ENCODE data around the gene UQCC5. TPM values are rescaled to one million over a fixed set of nuclear protein-coding genes. Genes with fewer than 3 reads are reported as not detected.

UQCC5 gene
- total RNA-seq, 1 donor from 2014 or later: 26.2 TPM

DNA sequence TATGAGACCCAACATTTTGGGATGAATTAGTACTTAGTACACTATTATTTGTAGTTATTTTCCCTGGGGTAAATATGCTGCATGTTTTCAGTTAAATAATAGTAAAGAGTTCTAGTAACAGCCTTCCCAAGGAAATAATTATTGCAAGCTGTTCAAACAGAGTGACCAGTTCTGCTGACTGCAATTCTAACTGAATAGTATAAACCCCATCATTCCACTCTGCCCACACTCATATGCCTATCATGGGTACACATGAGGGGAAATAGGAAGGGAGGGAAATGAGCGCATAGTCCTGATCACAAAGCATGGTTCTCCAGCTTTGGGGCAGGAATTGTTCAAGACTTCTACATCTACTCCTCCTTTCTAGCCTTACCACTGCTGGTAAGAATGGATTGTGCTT, 18.7 kb downstream of the UQCC5 start:
- DNase-seq (ENCODE audit: low read depth, low spot score): no peak
- no peaks in the 10 kb centered on the region for H3K9me3 Mint-ChIP-seq
- peaks cover 24% of the 10 kb centered on the region for H3K36me3 Mint-ChIP-seq (ENCODE audit: low read depth)
- H3K27me3 Mint-ChIP-seq (ENCODE audit: low read depth): no peaks in the 10 kb centered on the region
- TF ChIP-seq, protein P1, sequence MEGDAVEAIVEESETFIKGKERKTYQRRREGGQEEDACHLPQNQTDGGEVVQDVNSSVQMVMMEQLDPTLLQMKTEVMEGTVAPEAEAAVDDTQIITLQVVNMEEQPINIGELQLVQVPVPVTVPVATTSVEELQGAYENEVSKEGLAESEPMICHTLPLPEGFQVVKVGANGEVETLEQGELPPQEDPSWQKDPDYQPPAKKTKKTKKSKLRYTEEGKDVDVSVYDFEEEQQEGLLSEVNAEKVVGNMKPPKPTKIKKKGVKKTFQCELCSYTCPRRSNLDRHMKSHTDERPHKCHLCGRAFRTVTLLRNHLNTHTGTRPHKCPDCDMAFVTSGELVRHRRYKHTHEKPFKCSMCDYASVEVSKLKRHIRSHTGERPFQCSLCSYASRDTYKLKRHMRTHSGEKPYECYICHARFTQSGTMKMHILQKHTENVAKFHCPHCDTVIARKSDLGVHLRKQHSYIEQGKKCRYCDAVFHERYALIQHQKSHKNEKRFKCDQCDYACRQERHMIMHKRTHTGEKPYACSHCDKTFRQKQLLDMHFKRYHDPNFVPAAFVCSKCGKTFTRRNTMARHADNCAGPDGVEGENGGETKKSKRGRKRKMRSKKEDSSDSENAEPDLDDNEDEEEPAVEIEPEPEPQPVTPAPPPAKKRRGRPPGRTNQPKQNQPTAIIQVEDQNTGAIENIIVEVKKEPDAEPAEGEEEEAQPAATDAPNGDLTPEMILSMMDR (conservative IDR thresholded peaks at IDR 0.05): no peak
- peak overlapping the region; percentile 19 for H3K27ac Mint-ChIP-seq (ENCODE audit: unreplicated experiment)
- H3K4me3 Mint-ChIP-seq: no peak overlapping the region
- peaks cover 10% of the 10 kb centered on the region for H3K4me1 Mint-ChIP-seq

DNA sequence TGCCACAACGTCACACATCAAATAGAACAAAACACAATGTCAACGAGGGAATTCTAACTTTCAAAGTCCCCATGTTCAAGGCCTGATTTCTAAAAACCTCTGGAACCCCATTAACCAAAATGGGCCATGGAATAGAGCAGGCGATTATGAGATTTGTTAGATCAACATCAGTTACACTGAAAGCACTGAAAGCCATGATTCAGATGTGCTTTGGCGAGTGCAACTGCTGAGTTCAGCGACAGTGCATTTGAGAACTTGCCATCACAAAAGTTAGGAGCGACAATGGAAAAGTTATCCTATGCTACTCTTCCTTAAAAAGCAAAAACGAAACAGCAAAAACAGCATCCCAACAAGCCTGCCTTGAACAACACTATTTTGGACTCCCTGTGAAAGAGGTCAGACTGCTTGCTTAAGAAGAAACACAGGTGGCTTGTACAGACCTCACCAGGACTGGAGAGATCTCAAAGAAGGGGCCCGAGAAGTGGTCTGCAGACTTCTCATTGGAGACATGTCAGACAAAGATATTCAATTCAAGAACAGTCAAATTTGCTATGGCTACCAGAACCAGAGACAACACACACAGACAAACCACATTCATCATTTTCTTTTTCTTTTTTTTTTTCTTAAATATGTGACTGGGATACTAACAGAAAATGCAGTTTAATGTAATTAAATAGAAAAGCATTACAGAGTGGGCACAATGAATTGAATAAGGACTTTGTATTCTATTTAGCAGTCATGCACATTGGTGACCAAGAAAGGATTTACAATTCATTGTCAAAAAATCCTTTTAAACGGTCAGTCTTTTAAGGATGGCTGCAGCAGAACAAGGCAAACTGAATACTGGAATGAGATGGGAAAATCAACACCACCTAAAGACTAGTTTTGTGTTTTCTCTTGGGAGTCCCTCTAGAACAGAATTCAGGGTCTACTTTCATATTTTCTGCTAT, 20.9 kb downstream of the UQCC5 start:
- peaks cover 10% of the 10 kb centered on the region for H3K4me1 Mint-ChIP-seq
- H3K27ac Mint-ChIP-seq (ENCODE audit: unreplicated experiment): peak overlapping the region; percentile 64
- no peak for DNase-seq (ENCODE audit: low read depth, low spot score)
- TF ChIP-seq, protein P1 (conservative IDR thresholded peaks at IDR 0.05): no peak
- peak overlapping the region; percentile 27 for H3K4me3 Mint-ChIP-seq
- peaks cover 23% of the 10 kb centered on the region for H3K36me3 Mint-ChIP-seq (ENCODE audit: low read depth)
- no peaks in the 10 kb centered on the region for H3K9me3 Mint-ChIP-seq
- no peaks in the 10 kb centered on the region for H3K27me3 Mint-ChIP-seq (ENCODE audit: low read depth)

GRCh38 chr3:52558436-52558835, 22.0 kb downstream of the UQCC5 start:
- TF ChIP-seq, protein P1 (conservative IDR thresholded peaks at IDR 0.05): no peak
- no peak for DNase-seq (ENCODE audit: low read depth, low spot score)
- Mint-ChIP-seq H3K27me3 (ENCODE audit: low read depth) (no peaks in the 10 kb centered on the region), H3K9me3 (no peaks in the 10 kb centered on the region), H3K27ac (ENCODE audit: unreplicated experiment) (no peak overlapping the region), H3K36me3 (ENCODE audit: low read depth) (peaks cover 31% of the 10 kb centered on the region), H3K4me1 (peaks cover 10% of the 10 kb centered on the region), H3K4me3 (no peak overlapping the region)

DNA sequence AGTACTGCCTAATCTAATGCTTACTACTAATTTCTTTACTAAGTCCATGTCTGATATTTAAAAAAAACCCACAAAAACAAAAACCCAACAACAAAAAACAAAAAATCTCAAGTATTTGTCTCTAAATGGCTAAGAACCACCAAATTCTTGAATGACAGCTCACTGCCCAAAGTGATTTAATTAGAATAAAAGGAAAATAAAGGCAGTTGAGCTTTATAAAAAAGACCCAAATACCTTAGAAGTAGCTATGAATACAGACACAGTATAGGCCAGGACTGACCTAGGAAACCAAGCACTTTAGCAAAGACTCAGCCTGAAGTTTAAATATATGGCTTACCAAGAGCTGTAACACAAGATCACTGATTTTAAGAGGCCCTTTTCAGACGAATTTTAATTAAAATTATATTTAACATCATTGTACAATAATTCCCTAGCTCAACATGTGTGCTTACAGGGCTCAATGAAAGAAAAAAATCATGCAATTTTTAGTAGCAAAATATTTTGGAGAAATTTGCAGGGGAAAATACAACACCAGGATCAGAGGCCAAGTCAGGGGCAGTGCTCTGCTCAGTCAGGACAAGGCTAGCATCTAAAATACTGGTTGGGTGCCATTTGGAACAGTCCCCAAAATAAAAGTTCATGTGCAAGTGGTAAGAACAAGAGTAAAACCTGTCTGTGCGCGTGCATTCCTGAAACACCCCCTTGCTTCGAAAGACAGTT, 24.8 kb downstream of the UQCC5 start:
- TF ChIP-seq, protein P1 (conservative IDR thresholded peaks at IDR 0.05): no peak
- Mint-ChIP-seq H3K27me3 (ENCODE audit: low read depth) (no peaks in the 10 kb centered on the region), H3K36me3 (ENCODE audit: low read depth) (peaks cover 24% of the 10 kb centered on the region), H3K4me1 (peaks cover 10% of the 10 kb centered on the region), H3K4me3 (no peak overlapping the region), H3K27ac (ENCODE audit: unreplicated experiment) (no peak overlapping the region), H3K9me3 (no peaks in the 10 kb centered on the region)
- no peak for DNase-seq (ENCODE audit: low read depth, low spot score)

DNA sequence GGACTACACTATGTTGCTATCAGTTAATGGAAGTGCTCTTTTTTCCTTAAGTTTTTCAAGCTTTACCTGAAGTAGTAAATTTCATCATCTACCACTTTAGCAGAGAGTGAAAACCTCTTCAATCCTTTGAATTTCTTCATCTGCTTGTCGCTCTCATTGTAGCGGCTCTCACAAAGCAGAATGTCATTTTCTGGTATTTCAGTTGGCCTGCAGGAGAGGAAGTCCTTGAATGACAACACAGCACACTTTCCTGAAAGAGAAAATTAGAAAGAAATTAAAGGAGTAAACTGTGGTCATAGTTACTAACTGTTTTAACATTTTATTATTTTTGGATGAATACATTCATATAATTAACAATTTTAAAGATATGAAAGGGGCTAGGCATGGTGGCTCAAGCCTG, 27.6 kb downstream of the UQCC5 start:
- Mint-ChIP-seq H3K9me3 (no peaks in the 10 kb centered on the region), H3K27ac (ENCODE audit: unreplicated experiment) (no peak overlapping the region), H3K4me3 (no peak overlapping the region), H3K4me1 (no peaks in the 10 kb centered on the region), H3K27me3 (ENCODE audit: low read depth) (no peaks in the 10 kb centered on the region), H3K36me3 (ENCODE audit: low read depth) (peaks cover 25% of the 10 kb centered on the region)
- TF ChIP-seq, protein P1 (conservative IDR thresholded peaks at IDR 0.05): no peak
- DNase-seq (ENCODE audit: low read depth, low spot score): no peak
